Measurements from ENCODE around the gene ABCC9. TPM values are rescaled to one million over a fixed set of nuclear protein-coding genes. Genes with fewer than 3 reads are reported as not detected.

ABCC9 gene
- total RNA-seq, 1 experiment from 2014 or later: not detected

- H4K5ac ChIP-seq (ENCODE audit: insufficient read length, low read depth, low read length): no peak overlapping the region
- H3K9me3 ChIP-seq (ENCODE audit: control insufficient read depth, low read depth, low read length): no peaks in the 10 kb centered on the region
- Mint-ChIP-seq H3K9me3 (no peaks in the 10 kb centered on the region; a peak in 1 of 5 replicates), H3K4me3 (no peak overlapping the region), H3K4me1 (no peaks in the 10 kb centered on the region), H3K27me3 (ENCODE audit: low read depth) (no peaks in the 10 kb centered on the region; the same call in 1 of the 2 replicates), H3K36me3 (ENCODE audit: insufficient read depth in 1 of 3, low read depth in 3 of 3) (no peaks in the 10 kb centered on the region), H3K27ac (no peak overlapping the region)
- DNase-seq: no peak
- no peaks in the 10 kb centered on the region for H3K27me3 ChIP-seq (ENCODE audit: insufficient read depth, low read length)
- no peak overlapping the region for H3K23ac ChIP-seq (ENCODE audit: insufficient read length, low read depth, low read length)
- H3T11ph ChIP-seq (ENCODE audit: low read length): no peak overlapping the region
- no peak overlapping the region for H2BK20ac ChIP-seq (ENCODE audit: low read depth, low read length, poor library complexity, severe bottlenecking)
- no peaks in the 10 kb centered on the region for H3K79me2 ChIP-seq (ENCODE audit: insufficient read depth, low read length)
- H2BK12ac ChIP-seq (ENCODE audit: insufficient read length, low read depth, low read length): no peak overlapping the region
- no peaks in the 10 kb centered on the region for H4K20me1 ChIP-seq (ENCODE audit: control insufficient read depth, insufficient read depth, insufficient read length)
- no peak overlapping the region for H2BK15ac ChIP-seq (ENCODE audit: low read depth, low read length)
- no peak overlapping the region for H3K4ac ChIP-seq (ENCODE audit: low read depth, low read length)
- no peak overlapping the region for H3K9ac ChIP-seq (ENCODE audit: extremely low read depth, insufficient read length, low read length)
- H4K91ac ChIP-seq (ENCODE audit: insufficient read length, low read depth, low read length): no peak overlapping the region
- H3K23me2 ChIP-seq (ENCODE audit: insufficient read length, low read depth, low read length, poor library complexity, severe bottlenecking): no peaks in the 10 kb centered on the region
- H3K56ac ChIP-seq (ENCODE audit: insufficient read length, low read depth, low read length): no peak overlapping the region
- no peak overlapping the region for H3K4me2 ChIP-seq (ENCODE audit: insufficient read depth, insufficient read length, low read length)
- no peak overlapping the region for H2BK120ac ChIP-seq (ENCODE audit: low read depth, low read length, poor library complexity, severe bottlenecking)
- H3K14ac ChIP-seq (ENCODE audit: insufficient read depth, low read length): no peak overlapping the region
- no peak overlapping the region for H2BK5ac ChIP-seq (ENCODE audit: insufficient read length, low read length)
- no CpG with 5 or more reads among the region's 2 CpGs for WGBS (ENCODE audit: extremely low coverage, insufficient read length, low lambda C conversion rate)
- no peaks in the 10 kb centered on the region for H3K4me1 ChIP-seq (ENCODE audit: insufficient read depth, low read length)
- H3K27ac ChIP-seq (ENCODE audit: insufficient read length, low read depth, low read length): no peak overlapping the region
- no peaks in the 10 kb centered on the region for H3K79me1 ChIP-seq (ENCODE audit: insufficient read depth, low read depth, low read length, poor library complexity, severe bottlenecking)
- TF ChIP-seq, protein P1, sequence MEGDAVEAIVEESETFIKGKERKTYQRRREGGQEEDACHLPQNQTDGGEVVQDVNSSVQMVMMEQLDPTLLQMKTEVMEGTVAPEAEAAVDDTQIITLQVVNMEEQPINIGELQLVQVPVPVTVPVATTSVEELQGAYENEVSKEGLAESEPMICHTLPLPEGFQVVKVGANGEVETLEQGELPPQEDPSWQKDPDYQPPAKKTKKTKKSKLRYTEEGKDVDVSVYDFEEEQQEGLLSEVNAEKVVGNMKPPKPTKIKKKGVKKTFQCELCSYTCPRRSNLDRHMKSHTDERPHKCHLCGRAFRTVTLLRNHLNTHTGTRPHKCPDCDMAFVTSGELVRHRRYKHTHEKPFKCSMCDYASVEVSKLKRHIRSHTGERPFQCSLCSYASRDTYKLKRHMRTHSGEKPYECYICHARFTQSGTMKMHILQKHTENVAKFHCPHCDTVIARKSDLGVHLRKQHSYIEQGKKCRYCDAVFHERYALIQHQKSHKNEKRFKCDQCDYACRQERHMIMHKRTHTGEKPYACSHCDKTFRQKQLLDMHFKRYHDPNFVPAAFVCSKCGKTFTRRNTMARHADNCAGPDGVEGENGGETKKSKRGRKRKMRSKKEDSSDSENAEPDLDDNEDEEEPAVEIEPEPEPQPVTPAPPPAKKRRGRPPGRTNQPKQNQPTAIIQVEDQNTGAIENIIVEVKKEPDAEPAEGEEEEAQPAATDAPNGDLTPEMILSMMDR (conservative IDR thresholded peaks at IDR 0.05): no peak
- H2AFZ ChIP-seq (ENCODE audit: low read length): no peak overlapping the region
- H2AK5ac ChIP-seq (ENCODE audit: insufficient read length, low read length): no peak overlapping the region
- H3K18ac ChIP-seq (ENCODE audit: insufficient read length, low read depth, low read length): no peak overlapping the region
- H4K8ac ChIP-seq (replicated peaks; ENCODE audit: insufficient read length, low read depth, low read length): no peak overlapping the region
Measured at GRCh38 chr12:21825886-21826617, 115.2 kb downstream of the ABCC9 start.

Measured in H9 (cell line).